Pulmonary artery endothelial cell (primary cell): ENCODE data around the gene KCNA2. TPM values are rescaled to one million over a fixed set of nuclear protein-coding genes. Genes with fewer than 3 reads are reported as not detected.

Experiments
- DNase-seq: peaks from one replicate; pipeline ENCODE4 v3.0.0-alpha.2; 2011; ENCODE audit warnings: low read depth, low spot score
- total RNA-seq: library from RNA; depleted of rRNA; stranded (reverse); fragments of >200 nt; gene quantifications from 2 replicates; pipeline ENCODE4 v1.2.3, GENCODE V29; 2014

The KCNA2 gene
- total RNA-seq, 1 donor from 2014 or later, result not detected

- no peak for DNase-seq
These were observed 3.7 kb downstream of the KCNA2 start for GRCh38 chr1:110602466-110602865.

- no peak for DNase-seq
These were observed 4.8 kb downstream of the KCNA2 start for GRCh38 chr1:110601332-110601731.

- no peak for DNase-seq
These were observed 5.4 kb downstream of the KCNA2 start for GRCh38 chr1:110600716-110601115.

GRCh38 chr1:110597966-110598365, 8.2 kb downstream of the KCNA2 start:
- DNase-seq, result no peak

GRCh38 chr1:110596312-110596711, 9.8 kb downstream of the KCNA2 start:
- no peak for DNase-seq

GRCh38 chr1:110595353-110595710, 10.8 kb downstream of the KCNA2 start:
- no peak for DNase-seq

- no peak for DNase-seq
These were observed 11.5 kb downstream of the KCNA2 start for GRCh38 chr1:110594456-110595352.

- no peak for DNase-seq
These were observed 12.3 kb downstream of the KCNA2 start for GRCh38 chr1:110593902-110594301.

GRCh38 chr1:110591956-110592355, 14.2 kb downstream of the KCNA2 start:
- DNase-seq, result no peak

- no peak for DNase-seq
These were observed 17.2 kb downstream of the KCNA2 start for GRCh38 chr1:110588991-110589390.

GRCh38 chr1:110588486-110588885, 17.7 kb downstream of the KCNA2 start:
- DNase-seq, result no peak

- no peak for DNase-seq
These were observed 18.3 kb downstream of the KCNA2 start for GRCh38 chr1:110587906-110588305.

GRCh38 chr1:110585481-110585880, 20.7 kb downstream of the KCNA2 start:
- no peak for DNase-seq

- no peak for DNase-seq
These were observed 22.1 kb downstream of the KCNA2 start for GRCh38 chr1:110584045-110584444.

- no peak for DNase-seq
These were observed 22.7 kb downstream of the KCNA2 start for GRCh38 chr1:110583505-110583904.

- no peak for DNase-seq
These were observed 23.8 kb downstream of the KCNA2 start for GRCh38 chr1:110582378-110582777.

GRCh38 chr1:110581682-110582145, 24.4 kb downstream of the KCNA2 start:
- no peak for DNase-seq

- no peak for DNase-seq
These were observed 25.9 kb downstream of the KCNA2 start for GRCh38 chr1:110580244-110580643.

GRCh38 chr1:110579460-110579859, 26.7 kb downstream of the KCNA2 start:
- DNase-seq, result no peak

- no peak for DNase-seq
These were observed 29.7 kb downstream of the KCNA2 start for GRCh38 chr1:110576441-110576840.

GRCh38 chr1:110573314-110573713, 32.8 kb downstream of the KCNA2 start:
- DNase-seq, result no peak

- no peak for DNase-seq
These were observed 33.4 kb downstream of the KCNA2 start for GRCh38 chr1:110572751-110573150.

GRCh38 chr1:110570901-110571300, 35.3 kb downstream of the KCNA2 start:
- no peak for DNase-seq
